OCI-M2 (cell line): ENCODE results near the gene PTGER3.

Experiments used
- DNase-seq: peaks from one replicate; lab custom pipeline; 2025; ENCODE audit not compliant: unreplicated experiment; lab: John Stamatoyannopoulos, UW

The PTGER3 gene

DNA sequence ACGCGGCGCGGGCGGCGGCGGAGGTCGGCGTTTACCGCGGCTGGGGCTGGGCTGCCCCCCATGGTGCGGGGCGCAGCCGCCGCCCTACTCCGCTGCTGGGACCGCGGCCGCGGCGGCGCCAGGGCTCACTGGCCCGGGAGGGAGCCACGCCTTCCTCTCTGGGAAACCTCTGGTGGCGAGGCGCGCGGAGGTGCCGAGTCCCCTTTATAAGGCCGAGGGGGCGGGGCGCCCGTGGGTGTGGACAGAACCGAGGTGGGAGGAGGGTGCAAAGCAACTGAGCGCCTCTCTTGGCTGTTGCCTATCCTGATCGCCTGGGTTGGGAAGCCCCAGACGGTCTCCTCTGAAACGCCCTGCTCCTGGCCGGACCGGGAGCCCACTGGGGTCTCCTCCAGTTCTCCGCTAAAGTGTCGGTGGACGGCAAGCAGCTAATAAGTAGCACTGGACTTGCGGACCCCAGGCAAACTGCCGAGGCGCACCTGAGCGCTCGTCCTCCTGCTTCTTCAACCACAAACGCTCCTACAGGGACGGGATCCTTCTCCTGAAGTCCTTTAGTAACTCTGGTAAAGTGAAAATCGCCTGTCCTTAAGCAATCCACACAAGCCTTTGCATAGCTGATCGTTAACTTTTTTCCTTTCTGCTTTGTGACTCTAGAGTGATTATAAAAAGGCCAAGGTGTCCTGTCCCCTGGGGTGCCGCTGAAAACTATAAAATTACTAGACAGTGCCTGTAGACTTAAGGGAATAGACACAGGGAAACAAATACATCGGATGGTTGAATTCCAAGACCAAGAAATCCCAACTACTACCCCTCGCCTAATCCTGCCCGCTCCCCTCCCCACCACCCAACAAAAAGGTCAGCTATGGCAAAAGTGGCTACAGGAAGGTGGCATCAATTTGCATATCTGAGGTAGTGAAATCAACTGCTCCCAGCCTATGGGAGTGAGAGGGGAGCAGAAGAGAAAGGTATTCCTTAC, at the start of gene PTGER3:
TSS of gene PTGER3 (minus strand) at position 182 of the 973 bp plus-strand sequence. CDS start 239 bp downstream, outside the sequence.
- no peak for DNase-seq

- DNase-seq = no peak
Observed at GRCh38 chr1:71094913-71095312, 47.3 kb upstream of the PTGER3 start.

DNA sequence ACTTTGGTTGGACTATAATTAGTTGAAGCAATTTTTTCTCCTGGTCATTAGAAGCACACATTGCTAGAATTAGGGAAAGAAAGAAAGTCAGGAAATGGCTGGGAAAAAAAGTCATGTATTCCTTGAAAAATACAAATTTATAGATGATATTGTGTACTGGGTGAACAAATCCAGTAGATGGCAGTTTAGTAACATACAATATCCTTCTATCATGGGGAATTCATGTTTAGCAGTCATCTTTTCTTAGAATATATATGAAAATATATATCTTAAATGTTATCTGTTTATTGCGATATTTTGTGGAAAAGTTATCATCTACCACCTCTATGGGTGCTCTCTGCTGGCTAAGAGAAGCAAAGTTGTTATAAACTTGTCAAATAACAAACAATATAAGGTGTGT, 46.3 kb upstream of the PTGER3 start:
- DNase-seq = no peak

- no peak for DNase-seq
Observed at GRCh38 chr1:71089536-71090270, 42.1 kb upstream of the PTGER3 start.

DNA sequence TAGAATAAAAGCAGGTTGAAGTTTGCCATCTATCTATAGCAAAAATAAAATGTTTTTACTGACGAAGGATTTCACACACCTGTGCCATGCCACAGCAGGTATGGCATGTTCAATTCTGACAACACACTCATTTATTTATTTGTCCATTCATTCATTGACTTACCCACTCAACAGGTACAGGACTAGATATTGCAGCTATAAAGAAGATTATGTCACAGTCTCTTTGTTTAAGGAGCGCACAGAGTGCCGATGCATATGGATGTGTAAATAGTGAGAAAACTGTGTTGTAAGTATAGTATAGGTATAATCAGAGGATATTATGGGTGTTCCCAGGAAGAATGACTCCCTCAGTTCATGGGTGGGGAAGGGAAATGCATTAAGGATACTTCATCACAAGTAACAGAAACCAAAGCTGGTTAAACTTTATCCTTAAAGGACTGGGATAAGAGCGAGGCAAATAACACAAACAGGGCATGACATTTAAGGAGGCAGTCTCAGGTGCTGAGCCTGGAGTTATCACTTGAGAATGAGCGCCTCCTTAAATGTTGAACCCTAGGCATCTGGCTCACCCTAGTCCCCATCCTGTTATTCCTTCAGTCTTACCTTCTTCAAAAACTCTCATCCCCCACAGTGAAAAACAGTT, 41.1 kb upstream of the PTGER3 start:
- no peak for DNase-seq

DNA sequence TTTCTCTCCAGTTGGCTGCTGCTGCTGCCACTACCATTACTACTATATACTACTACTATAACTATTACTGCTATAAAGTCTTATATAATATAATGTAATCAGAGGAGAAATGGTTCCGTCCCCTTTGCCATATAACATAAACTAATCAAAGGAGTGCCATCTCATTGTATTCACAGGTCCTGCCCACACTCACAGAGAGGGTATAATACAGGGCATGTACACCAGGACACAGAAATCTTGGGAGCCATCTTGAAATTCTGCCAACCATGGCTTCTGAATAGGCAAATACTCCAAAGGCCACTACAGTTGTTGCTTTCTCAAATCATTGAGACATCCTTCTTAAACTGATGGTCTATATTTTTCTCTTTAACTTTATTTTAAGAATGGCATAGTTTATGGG, 40.1 kb upstream of the PTGER3 start:
- DNase-seq = no peak

GRCh38 chr1:71087060-71087459, 39.4 kb upstream of the PTGER3 start:
- DNase-seq = no peak

- DNase-seq = no peak
Observed at GRCh38 chr1:71086331-71086730, 38.7 kb upstream of the PTGER3 start.

GRCh38 chr1:71083271-71083670, 35.7 kb upstream of the PTGER3 start:
- DNase-seq = no peak

GRCh38 chr1:71081697-71082080, 34.1 kb upstream of the PTGER3 start:
- no peak for DNase-seq

DNA sequence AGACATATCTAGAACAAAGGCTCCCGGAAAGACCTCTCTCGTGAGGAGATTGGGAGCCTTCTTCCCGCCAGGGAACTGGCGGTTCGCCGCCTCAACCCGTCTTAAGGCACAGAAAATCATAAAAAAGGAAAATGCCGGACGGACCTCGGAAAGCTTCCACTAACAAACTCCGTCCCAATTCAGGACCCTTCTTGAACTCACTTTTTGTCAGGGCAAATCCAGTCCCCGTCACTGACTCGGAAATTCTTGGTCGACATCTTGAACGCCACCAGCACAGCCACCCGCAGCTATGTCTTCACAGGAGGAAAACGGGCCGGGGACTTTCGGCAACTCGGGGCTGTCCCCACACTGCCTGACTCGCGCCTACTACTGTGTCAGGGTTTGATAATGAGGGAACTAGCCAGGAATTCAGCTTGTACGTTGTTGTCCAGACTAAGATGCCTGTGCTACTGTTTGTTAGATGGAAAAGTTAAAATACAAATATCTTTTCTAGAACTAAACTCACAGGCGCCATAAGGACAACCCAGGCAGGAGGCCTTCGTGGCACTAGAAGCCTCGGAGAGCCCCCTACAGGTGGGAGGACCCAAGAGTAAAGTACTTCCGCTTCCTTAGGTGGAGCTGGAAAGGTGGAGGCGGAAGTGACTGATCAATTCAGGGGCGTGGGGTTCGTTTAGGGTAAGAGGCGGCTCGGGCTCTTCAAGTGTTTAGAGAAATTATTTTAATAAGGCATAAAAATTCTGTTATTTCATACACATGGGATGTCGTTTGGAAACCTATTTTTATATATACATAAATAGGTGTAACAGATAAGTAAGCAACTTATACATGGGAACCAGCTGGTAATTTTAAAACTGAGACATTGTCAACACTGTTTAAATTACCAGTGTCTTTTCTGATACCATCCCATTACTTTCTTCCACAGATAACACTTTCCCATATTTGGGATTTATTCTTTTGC, 33.4 kb upstream of the PTGER3 start, which contains the start of gene ZRANB2:
TSS of gene ZRANB2 (minus strand) at position 297 of the 958 bp plus-strand sequence. CDS start at position 257, 40 bp downstream.
- peak; percentile 88 for DNase-seq

DNA sequence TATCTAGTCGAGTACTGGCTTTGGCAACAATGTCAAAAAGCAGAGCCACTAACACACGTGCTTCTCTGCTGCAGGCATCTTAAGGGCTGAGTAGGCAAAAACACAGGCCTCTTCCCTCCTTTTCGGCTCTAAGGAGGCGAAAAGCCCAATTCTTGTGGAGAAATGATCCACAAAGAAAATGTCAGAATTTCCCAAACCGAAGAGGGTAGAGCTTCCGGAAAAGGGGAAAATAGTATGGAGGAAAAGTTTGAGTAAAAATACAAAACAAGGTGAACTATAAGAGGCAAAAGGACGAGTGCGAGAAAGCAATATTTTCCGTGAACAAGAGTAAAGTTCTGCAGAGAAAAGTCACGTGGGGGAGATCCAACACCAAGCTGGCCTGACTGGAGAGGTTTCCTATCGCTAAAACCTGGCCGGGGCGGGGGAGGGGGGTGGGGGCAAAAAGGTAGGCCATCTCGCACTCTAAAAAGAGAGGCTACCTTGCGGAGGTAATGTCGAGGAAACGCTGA, 32.7 kb upstream of the PTGER3 start:
- DNase-seq = no peak

GRCh38 chr1:71074681-71075080, 27.1 kb upstream of the PTGER3 start:
- no peak for DNase-seq

GRCh38 chr1:71072273-71072672, 24.7 kb upstream of the PTGER3 start:
- no peak for DNase-seq

- no peak for DNase-seq
Observed at GRCh38 chr1:71071720-71072119, 24.1 kb upstream of the PTGER3 start.

DNA sequence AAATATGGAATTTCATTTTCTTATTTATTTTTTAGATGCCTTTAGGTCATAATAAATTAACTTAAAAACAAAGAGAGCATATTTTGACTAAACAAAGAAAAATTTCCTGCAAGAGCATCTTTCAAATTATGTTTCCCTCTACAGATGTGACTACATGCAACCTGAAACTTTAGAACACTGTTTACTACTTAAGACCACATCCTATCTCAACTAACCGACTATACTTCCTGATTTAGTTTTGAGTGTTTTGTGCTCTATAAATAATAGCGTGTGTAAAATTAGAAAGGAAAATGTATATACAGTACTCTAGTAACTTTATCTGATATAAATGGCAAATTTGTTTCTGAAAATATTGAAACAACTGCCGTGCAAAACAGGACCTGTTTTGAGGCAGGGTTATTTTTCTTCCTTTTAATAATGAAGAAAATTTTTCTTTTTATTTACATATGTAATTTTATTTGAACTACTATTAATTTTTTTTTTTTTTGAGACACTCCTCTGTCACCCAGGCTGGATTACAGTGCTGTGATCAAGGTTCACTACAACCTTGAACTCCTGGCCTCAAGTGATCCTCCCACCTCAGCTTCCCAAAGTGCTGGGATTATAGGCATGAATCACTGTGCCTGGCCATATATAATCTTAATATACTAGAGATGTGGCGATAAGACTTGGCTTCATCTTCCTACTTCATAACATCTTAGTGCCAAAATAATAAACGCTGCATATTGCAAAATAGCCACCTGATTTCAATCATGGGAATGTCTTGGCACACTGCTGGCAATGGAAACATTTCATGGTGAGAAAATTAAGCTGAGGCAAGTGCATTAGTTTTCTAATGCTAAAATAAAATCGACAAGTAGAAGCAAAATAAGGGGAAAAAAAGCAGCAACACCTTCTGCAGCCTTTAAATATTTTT, 21.0 kb upstream of the PTGER3 start:
- no peak for DNase-seq

DNA sequence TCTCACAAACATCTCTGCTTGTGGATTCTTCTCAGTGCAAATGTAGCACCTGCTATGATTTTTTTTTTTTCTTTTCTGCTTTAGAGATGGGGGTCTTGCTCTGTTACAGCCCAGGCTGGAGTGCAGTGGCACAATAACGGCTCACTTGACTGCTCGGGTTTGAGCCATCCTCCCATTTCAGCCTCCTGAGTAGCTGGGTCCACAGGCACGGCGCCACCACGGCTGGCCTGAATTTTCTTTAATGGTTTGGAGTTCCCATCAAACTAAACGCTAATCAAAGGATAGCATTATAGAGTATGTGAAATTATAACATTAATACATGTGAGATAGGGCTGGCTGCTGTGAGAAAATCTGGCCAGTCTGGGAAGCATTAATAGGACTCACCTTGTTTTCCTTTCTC, 7.2 kb upstream of the PTGER3 start:
- DNase-seq = no peak

DNA sequence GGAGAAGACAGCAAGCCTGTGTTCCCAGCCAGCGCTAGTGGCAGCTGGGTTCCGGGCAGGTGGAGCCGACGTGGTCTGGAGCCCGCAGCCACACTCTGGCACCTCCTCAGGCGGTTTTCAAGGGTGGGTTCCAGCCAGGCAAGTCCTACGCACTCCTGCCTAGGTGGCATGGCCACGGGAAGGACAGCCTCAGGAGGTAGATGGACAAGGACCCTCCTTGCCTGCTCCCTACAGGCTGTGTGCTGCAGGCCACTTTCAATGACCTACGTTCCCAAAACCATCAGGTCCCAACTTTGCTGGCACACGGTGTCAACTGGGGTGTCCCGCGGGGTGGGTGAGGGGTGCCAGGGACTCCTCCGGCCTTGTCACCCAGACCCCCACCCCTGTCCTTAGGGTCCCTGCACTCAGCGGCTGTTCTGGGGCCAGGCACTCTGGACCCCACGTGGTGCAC, 6.7 kb upstream of the PTGER3 start:
- no peak for DNase-seq

DNA sequence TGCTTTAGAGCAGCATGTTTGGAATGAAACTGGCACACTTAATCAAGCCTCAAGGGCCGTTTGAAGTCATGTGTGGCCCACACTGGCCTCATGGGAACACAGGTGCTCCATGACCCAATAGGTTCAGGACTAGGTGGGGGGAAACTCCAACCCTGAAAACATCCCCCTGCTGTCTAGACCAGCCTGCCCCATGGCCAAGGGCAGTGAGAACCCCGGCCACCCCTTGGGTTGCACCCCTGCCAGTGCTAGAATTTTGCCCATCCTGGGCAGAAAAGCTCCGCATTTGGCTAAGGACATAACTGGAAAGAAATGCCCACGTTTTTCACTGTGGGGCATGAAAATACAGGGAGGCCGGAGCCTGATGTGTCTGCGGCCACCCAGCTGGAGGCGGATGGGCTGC, 6.1 kb upstream of the PTGER3 start:
- no peak for DNase-seq
